IMR-90 (cell line): Measurements from ENCODE around the gene GABRP. TPM values are rescaled to one million over a fixed set of nuclear protein-coding genes. Genes with fewer than 3 reads are reported as not detected.

ENCODE experiments used
- ATAC-seq: fragments of 200-7000 bp; cut with Tn5 transposase; 2 replicates; pipeline ENCODE4 v1.9.1; 2020; ENCODE audit warnings: low read depth, mild to moderate bottlenecking, moderate library complexity
- BruUV-seq: library from RNA; stranded (reverse); fragments of 400-500 nt; replicated peaks from 2 replicates; lab custom pipeline; 2021; lab: Mats Ljungman, UMichigan
- CTCF ChIA-PET: fragments of 300-600 bp; formaldehyde crosslinking; extraction: SDS; loops from one replicate; lab custom pipeline; 2021; ENCODE audit warnings: antibody characterized with exemption; lab: Yijun Ruan, JAX
- POLR2A ChIA-PET: fragments of 300-600 bp; sonication (Branson Sonifier 250); formaldehyde crosslinking; loops from one replicate; lab custom pipeline; 2022; ENCODE audit warnings: antibody characterized with exemption; ENCODE audit not compliant: unreplicated experiment; lab: Charles Lee
- DNase-seq: peaks from one replicate; pipeline ENCODE4 v3.0.0; 2013
- H2AFZ ChIP-seq: replicated peaks from 2 replicates; pipeline ENCODE3; 2013; ENCODE audit warnings: low read length, mild to moderate bottlenecking; ENCODE audit not compliant: poor library complexity
- H2AK5ac ChIP-seq: 2 replicates; pipeline ENCODE4 v1.6.1; 2013; ENCODE audit warnings: low read depth, low read length, inconsistent platforms
- H2AK9ac ChIP-seq: replicated peaks from 2 replicates; pipeline ENCODE3; 2013; ENCODE audit warnings: mild to moderate bottlenecking, low read depth, low read length, moderate library complexity; ENCODE audit not compliant: poor library complexity
- H2BK120ac ChIP-seq: 2 replicates; pipeline ENCODE4 v1.6.1; 2013; ENCODE audit warnings: low read depth, low read length, inconsistent platforms
- H2BK15ac ChIP-seq: 3 replicates; pipeline ENCODE4 v1.6.1; 2013; ENCODE audit warnings: low read depth, low read length, inconsistent platforms
- H2BK20ac ChIP-seq: 2 replicates; pipeline ENCODE4 v1.6.1; 2013; ENCODE audit warnings: low read depth, mild to moderate bottlenecking, inconsistent platforms, low read length, moderate library complexity
- H2BK5ac ChIP-seq: 2 replicates; pipeline ENCODE4 v1.6.1; 2013; ENCODE audit warnings: mild to moderate bottlenecking, low read depth, low read length, inconsistent platforms; ENCODE audit not compliant: poor library complexity, severe bottlenecking
- H3K14ac ChIP-seq: replicated peaks from 2 replicates; pipeline ENCODE4 v1.6.1; 2013; ENCODE audit warnings: low read depth, low read length, inconsistent platforms
- H3K18ac ChIP-seq: 2 replicates; pipeline ENCODE4 v1.6.1; 2013; ENCODE audit warnings: low read depth, low read length, control low read depth
- H3K23ac ChIP-seq: 2 replicates; pipeline ENCODE4 v1.6.1; 2013; ENCODE audit warnings: low read depth, low read length, inconsistent platforms
- H3K27ac ChIP-seq: 2 replicates; pipeline ENCODE4 v1.5.1; 2013; ENCODE audit warnings: mild to moderate bottlenecking, control low read depth, low read length; ENCODE audit not compliant: insufficient read depth
- H3K27me3 ChIP-seq: 2 replicates; pipeline ENCODE4 v1.6.1; 2013; ENCODE audit warnings: low read length; ENCODE audit not compliant: control insufficient read depth, insufficient read depth
- H3K36me3 ChIP-seq: 2 replicates; pipeline ENCODE4 v1.6.1; 2013; ENCODE audit warnings: low read length, mixed read lengths; ENCODE audit not compliant: control insufficient read depth, insufficient read depth
- H3K4ac ChIP-seq: 2 replicates; pipeline ENCODE4 v1.6.1; 2013; ENCODE audit warnings: low read depth, low read length, inconsistent platforms
- H3K4me1 ChIP-seq: 2 replicates; pipeline ENCODE4 v1.6.1; 2013; ENCODE audit warnings: low read length, mixed read lengths; ENCODE audit not compliant: control insufficient read depth, insufficient read depth
- H3K4me2 ChIP-seq: 2 replicates; pipeline ENCODE4 v1.6.1; 2013; ENCODE audit warnings: low read depth, mild to moderate bottlenecking, control low read depth, low read length, moderate library complexity
- H3K4me3 ChIP-seq: 2 replicates; pipeline ENCODE4 v1.5.1; 2013; ENCODE audit warnings: low read depth, mild to moderate bottlenecking, control low read depth, low read length, moderate library complexity; ENCODE audit not compliant: insufficient read depth
- H3K56ac ChIP-seq: 2 replicates; pipeline ENCODE4 v1.6.1; 2013; ENCODE audit warnings: low read length, inconsistent platforms; ENCODE audit not compliant: insufficient read depth; ENCODE audit errors: extremely low read depth
- H3K79me1 ChIP-seq, 2 experiments: 2 replicates each; pipeline ENCODE4 v1.6.1; 2013; ENCODE audit warnings: low read length in 2 of 2, inconsistent platforms in 1 of 2, low read depth in 1 of 2
- H3K9ac ChIP-seq: 2 replicates; pipeline ENCODE4 v1.6.1; 2013; ENCODE audit warnings: low read depth, low read length, control low read depth
- H3K9me1 ChIP-seq: 2 replicates; pipeline ENCODE4 v1.6.1; 2013; ENCODE audit warnings: low read length, inconsistent platforms; ENCODE audit not compliant: insufficient read depth
- H3K9me3 ChIP-seq: 2 replicates; pipeline ENCODE4 v1.6.1; 2013; ENCODE audit warnings: low read length; ENCODE audit not compliant: control insufficient read depth, insufficient read depth
- H4K20me1 ChIP-seq: 2 replicates; pipeline ENCODE4 v1.6.1; 2013; ENCODE audit warnings: low read length, inconsistent platforms; ENCODE audit not compliant: insufficient read depth
- H4K5ac ChIP-seq: 2 replicates; pipeline ENCODE4 v1.6.1; 2013; ENCODE audit warnings: mild to moderate bottlenecking, low read depth, low read length, control low read depth
- H4K8ac ChIP-seq, 2 experiments: 2 replicates each; pipeline ENCODE4 v1.6.1; 2013; ENCODE audit warnings: low read depth in 2 of 2, low read length in 2 of 2, control low read depth in 1 of 2, inconsistent platforms in 1 of 2
- H4K91ac ChIP-seq: 2 replicates; pipeline ENCODE4 v1.6.1; 2013; ENCODE audit warnings: low read depth, low read length, inconsistent platforms; ENCODE audit not compliant: insufficient read depth
- BHLHE40 ChIP-seq: fragments of 150-350 bp; IDR thresholded peaks from 2 replicates; pipeline ENCODE4 v1.6.1; 2016; ENCODE audit warnings: mild to moderate bottlenecking, low read depth, low read length
- CEBPB ChIP-seq: IDR thresholded peaks from 2 replicates; pipeline ENCODE4 v1.6.1; 2012; ENCODE audit warnings: low read depth, low read length, improper control_type of control experiment
- FOS ChIP-seq: fragments of 150-350 bp; IDR thresholded peaks from 2 replicates; pipeline ENCODE4 v1.6.1; 2016; ENCODE audit warnings: low read depth, low read length
- MAFK ChIP-seq: IDR thresholded peaks from 2 replicates; pipeline ENCODE4 v1.6.1; 2012; ENCODE audit warnings: low read depth, low read length, improper control_type of control experiment
- MAZ ChIP-seq: IDR thresholded peaks from 2 replicates; pipeline ENCODE4 v1.6.1; 2012; ENCODE audit warnings: low read depth, mild to moderate bottlenecking, low read length, improper control_type of control experiment, moderate library complexity, borderline replicate concordance
- POLR2A ChIP-seq: IDR thresholded peaks from 2 replicates; pipeline ENCODE4 v1.6.1; 2012; ENCODE audit warnings: mild to moderate bottlenecking, low read depth, low read length
- RAD21 ChIP-seq: IDR thresholded peaks from 2 replicates; pipeline ENCODE4 v1.6.1; 2012; ENCODE audit warnings: low read length, improper control_type of control experiment
- RCOR1 ChIP-seq: IDR thresholded peaks from 2 replicates; pipeline ENCODE4 v1.6.1; 2012; ENCODE audit warnings: mild to moderate bottlenecking, low read length, improper control_type of control experiment; ENCODE audit not compliant: insufficient replicate concordance
- RFX5 ChIP-seq: IDR thresholded peaks from 2 replicates; pipeline ENCODE4 v1.8.0; 2012; ENCODE audit warnings: low read depth, mild to moderate bottlenecking, low read length, moderate library complexity
- SMC3 ChIP-seq: fragments of 150-350 bp; IDR thresholded peaks from 2 replicates; pipeline ENCODE4 v1.6.1; 2016; ENCODE audit warnings: low read depth, mild to moderate bottlenecking, antibody characterized with exemption, low read length, moderate library complexity
- WGBS, 2 experiments: methylation state at CpG; one replicate each; pipeline versions ENCODE4 v1.1.5 to v1.1.7; 2013; ENCODE audit warnings: missing lambda C conversion rate in 2 of 2; ENCODE audit not compliant: insufficient read length in 1 of 2; ENCODE audit errors: extremely low coverage in 2 of 2; 5-methylcytosine and 5-hydroxymethylcytosine counted together
- dilution Hi-C: fragments of 300-500 bp; cut with HindIII; formaldehyde crosslinking; loops from one replicate; pipeline ENCODE4 v1.14.3; 2018; ENCODE audit warnings: low sequenced_read_pairs; ENCODE audit not compliant: unreplicated experiment
- in situ Hi-C: fragments of 300-500 bp; cut with MboI; formaldehyde crosslinking; loops from 3 replicates; pipeline ENCODE4 v1.14.3; 2019; ENCODE audit warnings: low sequenced_read_pairs, inconsistent platforms, mixed read lengths
- intact Hi-C: fragments of 100-400 bp; cut with micrococcal nuclease; formaldehyde crosslinking; loops from 2 replicates; pipeline ENCODE4 v1.10.0; 2022
- polyA plus RNA-seq, 3 experiments: library from polyadenylated mRNA; depleted of rRNA; stranded (reverse); fragments of >200 nt; gene quantifications; 2 replicates each; pipeline ENCODE4 v1.2.3, GENCODE V29; 2012; ENCODE audit warnings: low replicate concordance in 1 of 3
- total RNA-seq: library from RNA; depleted of rRNA; stranded (reverse); fragments of >200 nt; gene quantifications from 2 replicates; pipeline ENCODE4 v1.2.3, GENCODE V29; 2012
- TF ChIP-seq, protein P1 (sequence below): conservative IDR thresholded peaks from 2 replicates; pipeline ENCODE4 v1.5.1; 2012; ENCODE audit warnings: mild to moderate bottlenecking, low read depth, low read length, improper control_type of control experiment
- TF ChIP-seq, protein P2 (sequence below): fragments of 150-350 bp; IDR thresholded peaks from 2 replicates; pipeline ENCODE4 v1.6.1; 2016; ENCODE audit warnings: low read depth, mild to moderate bottlenecking, low read length, moderate library complexity, borderline replicate concordance
- TF ChIP-seq, protein P3 (sequence below): fragments of 150-350 bp; IDR thresholded peaks from 2 replicates; pipeline ENCODE4 v1.6.1; 2017; ENCODE audit warnings: mild to moderate bottlenecking, antibody characterized with exemption, low read length, low read depth

Gene GABRP
- total and polyA plus RNA-seq, 2 of the 4 experiments (the other 2 are of a cell fraction) = not detected

DNA sequence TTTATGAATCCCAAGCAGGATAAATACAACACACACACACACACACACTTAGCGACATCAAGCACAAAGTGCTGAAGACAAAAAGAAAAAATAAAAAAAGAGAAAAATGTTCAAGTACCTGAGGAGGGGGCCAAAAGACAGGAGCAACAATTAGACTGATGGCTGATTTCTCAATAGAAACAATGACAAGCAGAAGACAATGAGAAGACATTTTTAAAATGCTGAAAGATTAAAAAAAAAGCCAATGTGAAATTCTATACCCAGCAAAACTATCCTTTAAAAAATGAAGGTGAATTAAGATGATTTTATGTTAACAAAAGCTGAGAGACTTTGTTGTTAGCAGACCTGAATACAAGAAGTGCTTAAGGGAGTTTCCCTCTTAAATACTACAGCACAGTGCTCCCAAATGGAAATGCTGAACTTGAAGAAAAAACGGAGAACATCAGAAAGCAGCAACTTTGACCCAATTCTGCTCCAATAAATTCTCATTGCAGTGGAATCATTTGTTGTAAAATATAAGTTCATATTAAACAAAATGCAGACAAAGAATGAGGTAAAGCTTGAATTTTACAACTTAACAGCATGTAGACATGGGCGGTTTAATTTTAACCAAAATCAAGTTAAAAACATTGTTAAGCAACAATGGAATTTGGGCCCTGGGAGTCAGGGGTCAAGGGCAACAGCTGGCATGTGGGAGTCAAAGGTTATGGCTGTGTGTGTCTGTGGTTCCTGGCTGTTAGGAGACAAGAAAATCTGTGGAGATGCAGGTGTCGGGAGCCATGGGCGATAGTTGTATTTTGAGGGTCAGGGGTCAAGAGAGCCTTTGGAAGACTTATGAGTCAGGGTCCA lies 77.5 kb downstream of the GABRP start (continued):
- TF ChIP-seq MAZ = no peak

DNA sequence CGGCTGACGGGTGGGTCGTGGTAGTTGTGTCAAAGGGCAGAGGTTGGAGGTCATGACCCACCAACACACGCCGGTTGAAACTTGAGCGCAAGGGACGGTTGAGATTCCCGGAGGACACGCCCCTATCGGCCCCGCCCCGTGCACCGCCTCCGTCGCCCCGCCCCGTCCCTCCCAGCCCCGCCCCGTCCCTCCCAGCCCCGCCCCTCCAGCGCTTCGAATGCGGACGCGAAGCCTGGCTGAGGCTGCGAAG lies 78.1 kb downstream of the GABRP start:
- no peak overlapping the region for H2BK15ac ChIP-seq
- no peak for TF ChIP-seq POLR2A
- TF ChIP-seq, protein P1, sequence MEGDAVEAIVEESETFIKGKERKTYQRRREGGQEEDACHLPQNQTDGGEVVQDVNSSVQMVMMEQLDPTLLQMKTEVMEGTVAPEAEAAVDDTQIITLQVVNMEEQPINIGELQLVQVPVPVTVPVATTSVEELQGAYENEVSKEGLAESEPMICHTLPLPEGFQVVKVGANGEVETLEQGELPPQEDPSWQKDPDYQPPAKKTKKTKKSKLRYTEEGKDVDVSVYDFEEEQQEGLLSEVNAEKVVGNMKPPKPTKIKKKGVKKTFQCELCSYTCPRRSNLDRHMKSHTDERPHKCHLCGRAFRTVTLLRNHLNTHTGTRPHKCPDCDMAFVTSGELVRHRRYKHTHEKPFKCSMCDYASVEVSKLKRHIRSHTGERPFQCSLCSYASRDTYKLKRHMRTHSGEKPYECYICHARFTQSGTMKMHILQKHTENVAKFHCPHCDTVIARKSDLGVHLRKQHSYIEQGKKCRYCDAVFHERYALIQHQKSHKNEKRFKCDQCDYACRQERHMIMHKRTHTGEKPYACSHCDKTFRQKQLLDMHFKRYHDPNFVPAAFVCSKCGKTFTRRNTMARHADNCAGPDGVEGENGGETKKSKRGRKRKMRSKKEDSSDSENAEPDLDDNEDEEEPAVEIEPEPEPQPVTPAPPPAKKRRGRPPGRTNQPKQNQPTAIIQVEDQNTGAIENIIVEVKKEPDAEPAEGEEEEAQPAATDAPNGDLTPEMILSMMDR = no peak
- TF ChIP-seq FOS = no peak
- TF ChIP-seq SMC3 = no peak
- TF ChIP-seq RFX5 = no peak
- no peak for TF ChIP-seq RCOR1
- TF ChIP-seq, protein P2, sequence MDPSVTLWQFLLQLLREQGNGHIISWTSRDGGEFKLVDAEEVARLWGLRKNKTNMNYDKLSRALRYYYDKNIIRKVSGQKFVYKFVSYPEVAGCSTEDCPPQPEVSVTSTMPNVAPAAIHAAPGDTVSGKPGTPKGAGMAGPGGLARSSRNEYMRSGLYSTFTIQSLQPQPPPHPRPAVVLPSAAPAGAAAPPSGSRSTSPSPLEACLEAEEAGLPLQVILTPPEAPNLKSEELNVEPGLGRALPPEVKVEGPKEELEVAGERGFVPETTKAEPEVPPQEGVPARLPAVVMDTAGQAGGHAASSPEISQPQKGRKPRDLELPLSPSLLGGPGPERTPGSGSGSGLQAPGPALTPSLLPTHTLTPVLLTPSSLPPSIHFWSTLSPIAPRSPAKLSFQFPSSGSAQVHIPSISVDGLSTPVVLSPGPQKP = no peak
- TF ChIP-seq RAD21 = no peak
- TF ChIP-seq, protein P3, sequence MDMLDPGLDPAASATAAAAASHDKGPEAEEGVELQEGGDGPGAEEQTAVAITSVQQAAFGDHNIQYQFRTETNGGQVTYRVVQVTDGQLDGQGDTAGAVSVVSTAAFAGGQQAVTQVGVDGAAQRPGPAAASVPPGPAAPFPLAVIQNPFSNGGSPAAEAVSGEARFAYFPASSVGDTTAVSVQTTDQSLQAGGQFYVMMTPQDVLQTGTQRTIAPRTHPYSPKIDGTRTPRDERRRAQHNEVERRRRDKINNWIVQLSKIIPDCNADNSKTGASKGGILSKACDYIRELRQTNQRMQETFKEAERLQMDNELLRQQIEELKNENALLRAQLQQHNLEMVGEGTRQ = no peak
- TF ChIP-seq MAZ = no peak
- TF ChIP-seq MAFK = no peak
- TF ChIP-seq BHLHE40 = no peak
- no peak for TF ChIP-seq CEBPB
- H3K56ac ChIP-seq = no peak overlapping the region
- H3K9ac ChIP-seq = no peak overlapping the region
- H3K4me3 ChIP-seq = peak overlapping the region; percentile 93; the same call in 1 of the 2 replicates
- H2BK20ac ChIP-seq = no peak overlapping the region
- DNase-seq (no peak), ATAC-seq (no peak)
- H3K27me3 ChIP-seq = no peaks in the 10 kb centered on the region
- H4K5ac ChIP-seq = no peak overlapping the region
- H3K27ac ChIP-seq = no peak overlapping the region
- WGBS, 2 experiments = no CpG with 5 or more reads among the region's 26 CpGs
- intact Hi-C loops = no loop called here
- BruUV-seq = no TSS peak
- ChIA-PET POLR2A (no interaction called here), CTCF (no interaction called here)
- H3K18ac ChIP-seq = no peak overlapping the region
- H4K20me1 ChIP-seq = no peaks in the 10 kb centered on the region
- in situ Hi-C loops = no loop called here
- no peaks in the 10 kb centered on the region for H3K36me3 ChIP-seq
- dilution Hi-C loops = no loop called here
- no peak overlapping the region for H4K91ac ChIP-seq
- H3K79me1 ChIP-seq = peaks cover 13 to 30% of the 10 kb centered on the region in 2 experiments
- no peak overlapping the region for H2BK120ac ChIP-seq
- H2AK5ac ChIP-seq = no peak overlapping the region
- H4K8ac ChIP-seq = peak overlapping the region in 1 of 2 experiments; percentile 46; a peak in 1 of 4 replicates
- peaks cover 11% of the 10 kb centered on the region for H3K9me3 ChIP-seq
- H2BK5ac ChIP-seq = no peak overlapping the region
- peak overlapping the region; percentile 56 for H2AK9ac ChIP-seq
- no peak overlapping the region for H3K23ac ChIP-seq
- no peak overlapping the region for H3K4me2 ChIP-seq
- no peak overlapping the region for H3K4ac ChIP-seq
- peaks cover 7% of the 10 kb centered on the region for H3K4me1 ChIP-seq
- H2AFZ ChIP-seq = peak overlapping the region; percentile 93
- H3K9me1 ChIP-seq = peaks cover 4% of the 10 kb centered on the region; the same call in 1 of the 2 replicates
- no peak overlapping the region for H3K14ac ChIP-seq
